ENCODE measurements around the gene TSPAN15.

The TSPAN15 gene

GRCh38 chr10:69456880-69457693, 5.8 kb downstream of the TSPAN15 start:
- H3K36me3 ChIP-seq, result peaks cover 0 to 18% (median 0%) of the 10 kb centered on the region in 11 experiments; a peak in 6 of 22 replicates
- H4K20me1 ChIP-seq, result no peaks in the 10 kb centered on the region
- no peaks in the 10 kb centered on the region for H3K9me3 ChIP-seq (replicated peaks in 1 of 11)
- H3K4me1 ChIP-seq, result peaks cover 27 to 100% (median 87%) of the 10 kb centered on the region in 10 experiments
- TF ChIP-seq Cebpa-rat (IDR thresholded peaks at IDR 0.05), result no peak
- H3K4me3 ChIP-seq, result no peak overlapping the region
- peak overlapping the region in 5 of 11 experiments; percentile 32 to 85 (median 77); a peak in 6 of 22 replicates for H3K27ac ChIP-seq
- peak overlapping the region in 1 of 11 experiments; percentile 22; a peak in 1 of 22 replicates for H3K9ac ChIP-seq
- peak overlapping the region in 10 of 11 experiments; percentile 13 to 94 (median 77); a peak in 18 of 22 replicates for H3K4me2 ChIP-seq
- no peaks in the 10 kb centered on the region for H3K27me3 ChIP-seq

- Histone ChIP-seq H4K20me1 (no peaks in the 10 kb centered on the region), H3K27me3 (no peaks in the 10 kb centered on the region), H3K4me3 (no peak overlapping the region), H3K4me1 (peaks cover 23 to 100% (median 87%) of the 10 kb centered on the region in 10 experiments), H3K9me3 (replicated peaks in 1 of 11) (no peaks in the 10 kb centered on the region), H3K27ac (peak overlapping the region in 7 of 11 experiments; percentile 31 to 85 (median 46); a peak in 13 of 22 replicates), H3K36me3 (peaks cover 0 to 18% (median 0%) of the 10 kb centered on the region in 11 experiments; a peak in 6 of 22 replicates), H3K4me2 (peak overlapping the region in 8 of 11 experiments; percentile 42 to 96 (median 84); a peak in 13 of 22 replicates), H3K9ac (peak overlapping the region in 1 of 11 experiments; percentile 54; a peak in 1 of 22 replicates)
- no peak for TF ChIP-seq Cebpa-rat (IDR thresholded peaks at IDR 0.05)
These were observed 6.5 kb downstream of the TSPAN15 start for GRCh38 chr10:69457771-69458237.

GRCh38 chr10:69458430-69459100, 7.3 kb downstream of the TSPAN15 start:
- Histone ChIP-seq H3K4me2 (peak overlapping the region in 7 of 11 experiments; percentile 74 to 96 (median 88); a peak in 14 of 22 replicates), H3K4me1 (peaks cover 23 to 100% (median 87%) of the 10 kb centered on the region in 10 experiments), H3K27me3 (no peaks in the 10 kb centered on the region), H3K36me3 (peaks cover 0 to 18% (median 0%) of the 10 kb centered on the region in 11 experiments; a peak in 6 of 22 replicates), H4K20me1 (no peaks in the 10 kb centered on the region), H3K4me3 (no peak overlapping the region), H3K27ac (peak overlapping the region in 7 of 11 experiments; percentile 25 to 91 (median 77); a peak in 12 of 22 replicates), H3K9ac (no peak overlapping the region; a peak in 2 of 22 replicates), H3K9me3 (replicated peaks in 1 of 11) (no peaks in the 10 kb centered on the region)
- TF ChIP-seq Cebpa-rat (IDR thresholded peaks at IDR 0.05), result no peak

- peaks cover 0 to 18% (median 0%) of the 10 kb centered on the region in 11 experiments; a peak in 5 of 22 replicates for H3K36me3 ChIP-seq
- H3K9ac ChIP-seq, result no peak overlapping the region; a peak in 2 of 22 replicates
- no peaks in the 10 kb centered on the region for H3K9me3 ChIP-seq (replicated peaks in 1 of 11)
- H3K4me2 ChIP-seq, result peak overlapping the region in 9 of 11 experiments; percentile 74 to 96 (median 88); a peak in 15 of 22 replicates
- no peak for TF ChIP-seq Cebpa-rat (IDR thresholded peaks at IDR 0.05)
- peak overlapping the region in 10 of 11 experiments; percentile 20 to 91 (median 82); a peak in 18 of 22 replicates for H3K27ac ChIP-seq
- no peaks in the 10 kb centered on the region for H4K20me1 ChIP-seq
- H3K27me3 ChIP-seq, result no peaks in the 10 kb centered on the region
- no peak overlapping the region for H3K4me3 ChIP-seq
- H3K4me1 ChIP-seq, result peaks cover 28 to 100% (median 90%) of the 10 kb centered on the region in 10 experiments
These were observed 8.0 kb downstream of the TSPAN15 start for GRCh38 chr10:69459101-69459790.

GRCh38 chr10:69459893-69460575, 8.8 kb downstream of the TSPAN15 start:
- peak overlapping the region; percentile 71 to 91 (median 81) for H3K27ac ChIP-seq
- peaks cover 36 to 100% (median 93%) of the 10 kb centered on the region in 10 experiments for H3K4me1 ChIP-seq
- peak overlapping the region in 1 of 10 experiments; percentile 2; a peak in 1 of 20 replicates for H3K4me3 ChIP-seq
- H3K4me2 ChIP-seq, result peak overlapping the region; percentile 74 to 96 (median 88)
- no peaks in the 10 kb centered on the region for H3K27me3 ChIP-seq
- peak overlapping the region in 10 of 11 experiments; percentile 45 to 78 (median 70); a peak in 15 of 22 replicates for H3K9ac ChIP-seq
- H3K9me3 ChIP-seq (replicated peaks in 1 of 11), result no peaks in the 10 kb centered on the region
- peaks cover 0 to 18% (median 0%) of the 10 kb centered on the region in 11 experiments; a peak in 5 of 22 replicates for H3K36me3 ChIP-seq
- TF ChIP-seq Cebpa-rat (IDR thresholded peaks at IDR 0.05), result no peak
- no peaks in the 10 kb centered on the region for H4K20me1 ChIP-seq

GRCh38 chr10:69460576-69461242, 9.4 kb downstream of the TSPAN15 start:
- Histone ChIP-seq H3K36me3 (peaks cover 0 to 18% (median 0%) of the 10 kb centered on the region in 11 experiments; a peak in 5 of 22 replicates), H3K27me3 (no peaks in the 10 kb centered on the region), H3K9me3 (replicated peaks in 1 of 11) (no peaks in the 10 kb centered on the region), H3K4me1 (peaks cover 42 to 100% (median 98%) of the 10 kb centered on the region in 10 experiments), H4K20me1 (no peaks in the 10 kb centered on the region), H3K4me2 (peak overlapping the region; percentile 74 to 96 (median 88)), H3K9ac (peak overlapping the region; percentile 45 to 78 (median 70); a peak in 18 of 22 replicates), H3K4me3 (peak overlapping the region in 5 of 10 experiments; percentile 2 to 42 (median 37); a peak in 3 of 20 replicates), H3K27ac (peak overlapping the region; percentile 71 to 91 (median 81))
- TF ChIP-seq Cebpa-rat (IDR thresholded peaks at IDR 0.05), result no peak

All from BLaER1 treated with 17β-estradiol and CSF1 and Interleukin-3, amounts not matched to agents 10 nM and 100 nM (cell line).